Middle frontal gyrus (tissue), 1 donor: ENCODE results near the gene HIVEP3.

Experiments used
- DNase-seq: peaks from one replicate; pipeline ENCODE4 v3.0.0-alpha.2; 2015; ENCODE audit warnings: low spot score; ENCODE audit errors: extremely low spot score

HIVEP3 gene

DNA sequence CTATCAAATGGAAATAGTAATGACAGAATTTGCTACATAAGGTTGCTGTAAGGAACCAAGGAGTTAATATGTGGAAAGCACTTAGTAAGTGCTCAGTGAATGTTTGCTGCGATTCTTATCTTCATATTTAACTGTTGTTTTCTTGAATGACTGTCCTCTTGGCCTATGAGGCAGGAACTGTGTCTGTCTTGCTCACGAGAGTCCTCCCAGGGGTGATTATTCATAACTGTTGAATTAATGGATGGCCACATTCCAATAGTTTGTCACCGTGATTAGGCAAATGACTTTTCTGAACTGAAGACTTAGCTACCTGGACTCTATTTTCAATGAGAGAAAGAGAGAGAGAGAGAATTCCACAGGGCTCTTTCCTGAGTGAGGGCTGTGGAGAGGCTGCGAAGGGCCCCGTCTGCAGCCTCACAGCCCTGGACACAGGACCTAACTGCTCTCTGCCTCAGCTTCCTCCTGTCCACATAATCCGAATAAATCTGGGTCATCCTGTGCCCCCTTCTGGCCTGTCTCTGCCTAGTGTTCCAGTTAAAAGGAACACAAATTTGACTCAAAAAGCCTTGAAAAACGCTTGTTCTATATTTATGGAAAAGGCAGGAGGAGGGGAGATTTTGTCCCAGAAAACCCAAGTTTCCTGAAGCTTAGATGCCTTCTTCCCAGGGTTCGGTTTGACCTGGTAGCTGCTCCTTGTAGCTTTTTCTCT is 442.7 kb downstream of the HIVEP3 start:
- no peak for DNase-seq

DNA sequence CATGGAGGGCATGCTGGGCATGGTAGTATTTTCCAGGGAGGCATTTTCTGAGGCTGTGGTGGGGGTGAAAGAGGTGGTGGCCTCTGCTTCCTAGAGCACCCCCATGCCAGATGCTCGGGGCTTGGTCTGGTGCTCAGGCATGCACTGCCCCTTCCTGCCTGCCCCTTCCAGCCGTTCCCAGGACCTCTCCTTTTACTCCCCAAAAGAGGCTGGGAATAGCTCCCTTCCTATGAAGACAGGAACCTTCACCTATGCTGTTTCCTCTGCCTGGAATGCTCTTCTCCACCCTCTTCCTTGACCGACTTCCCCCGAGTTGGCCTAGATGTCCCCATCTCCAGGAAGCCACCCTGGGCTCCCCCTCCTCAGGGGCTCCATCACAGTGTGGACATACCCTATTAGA is 443.4 kb downstream of the HIVEP3 start:
- DNase-seq = no peak

DNA sequence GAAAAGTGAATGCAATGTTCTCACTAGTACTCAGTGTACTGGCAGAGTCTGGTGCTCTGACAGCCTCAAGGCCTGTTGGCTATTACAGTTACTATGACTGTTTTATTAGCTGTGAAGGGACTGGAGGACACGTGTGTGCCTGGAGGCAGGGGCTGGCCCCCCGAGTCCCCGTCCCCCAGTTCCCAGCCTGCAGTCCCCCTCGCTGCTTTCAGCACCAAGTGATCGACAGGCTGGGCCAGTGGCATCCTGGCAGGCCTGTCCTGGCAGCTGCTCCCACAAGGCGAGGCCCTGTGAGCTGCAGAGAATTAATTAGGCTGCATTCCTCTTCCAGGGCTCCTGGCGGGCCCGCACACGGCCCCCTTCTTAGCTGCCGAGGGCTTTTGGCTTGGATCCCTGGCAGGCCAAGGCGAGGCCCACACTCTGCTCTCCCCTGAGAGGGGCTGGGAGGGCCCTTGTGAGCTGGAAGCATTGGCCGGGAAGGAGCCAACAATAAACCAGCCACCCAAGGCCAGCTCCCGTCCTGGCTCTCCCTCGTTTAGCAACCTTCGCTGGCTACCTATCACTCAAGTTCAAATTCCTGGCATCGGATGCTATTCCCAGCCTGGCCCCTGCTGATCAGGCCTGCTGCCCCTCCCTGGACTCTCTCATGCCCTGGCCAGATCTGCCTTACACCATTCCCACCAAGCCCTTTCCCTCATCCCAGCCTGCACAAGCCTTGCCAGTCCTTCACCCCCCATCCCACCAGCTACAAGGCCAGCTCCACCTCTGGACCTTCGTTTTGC is 444.0 kb downstream of the HIVEP3 start:
- no peak for DNase-seq

DNA sequence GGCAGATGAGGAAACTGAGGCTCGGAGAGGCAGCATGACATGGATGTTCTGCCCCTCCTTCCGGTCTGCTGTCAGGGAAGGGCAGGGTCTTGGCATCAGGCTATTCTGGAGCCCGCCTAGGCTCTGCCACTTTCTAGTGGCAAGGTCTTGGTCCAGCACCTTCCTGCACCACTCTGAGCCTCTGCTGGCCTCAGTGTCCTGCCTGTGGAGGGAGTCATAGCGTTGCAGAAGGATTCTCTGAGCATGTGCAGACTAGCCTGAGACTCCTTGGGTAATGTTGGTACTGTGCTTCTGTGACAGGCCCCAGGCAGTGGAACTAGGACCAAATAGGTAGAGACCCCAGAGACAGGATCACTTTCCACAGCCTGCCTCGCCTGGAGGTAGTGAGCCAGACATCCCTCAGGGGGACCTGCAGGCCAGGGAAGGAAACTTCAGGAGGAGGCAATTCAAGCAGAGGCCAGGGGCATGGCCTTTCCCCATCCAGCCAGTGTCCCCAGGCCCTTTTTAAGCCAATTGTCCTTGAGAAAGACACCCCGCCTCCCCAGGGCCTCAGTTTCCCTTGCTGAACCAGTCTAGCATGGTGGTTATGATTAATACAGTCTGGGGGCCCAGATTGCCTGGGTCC is 444.9 kb downstream of the HIVEP3 start:
- DNase-seq = no peak

DNA sequence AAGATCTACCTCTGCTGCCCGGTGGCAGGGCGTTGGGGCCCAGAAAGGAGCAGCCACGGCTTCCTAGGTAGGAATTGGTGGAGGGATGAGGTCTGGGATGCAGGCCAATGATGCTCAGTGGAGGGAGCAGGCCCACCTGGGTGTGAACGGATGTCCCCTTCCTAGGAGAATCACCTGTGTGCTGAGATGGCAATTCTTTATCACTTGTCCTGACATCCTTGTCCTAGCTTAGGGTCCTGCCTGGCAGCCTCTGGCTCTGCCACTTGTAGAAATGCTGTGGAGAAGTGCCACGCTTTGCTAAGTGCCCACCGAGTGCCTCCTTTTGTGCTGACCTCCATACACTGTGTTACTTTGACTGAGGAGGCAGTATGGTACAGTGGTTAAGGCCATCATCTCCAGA is 447.1 kb downstream of the HIVEP3 start:
- no peak for DNase-seq

DNA sequence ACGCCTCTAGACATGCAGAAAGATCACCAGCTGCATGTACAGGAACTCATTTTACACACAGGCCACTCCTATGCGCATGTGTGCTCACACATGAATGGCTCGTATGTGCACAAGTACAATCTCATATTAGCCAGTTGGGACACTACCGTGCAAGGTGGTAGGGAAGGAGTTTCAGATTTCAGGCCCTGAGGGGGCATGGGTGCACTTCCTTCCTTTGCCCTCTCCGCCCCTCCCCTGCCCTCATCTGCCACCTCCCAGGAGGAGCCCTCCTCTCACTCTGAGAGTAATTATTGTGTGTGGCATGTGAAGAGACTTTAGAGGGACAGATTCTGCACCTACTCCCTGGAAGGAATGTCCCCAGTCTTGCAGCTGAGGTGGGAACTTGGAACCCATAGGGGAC is 449.0 kb downstream of the HIVEP3 start:
- DNase-seq = no peak

DNA sequence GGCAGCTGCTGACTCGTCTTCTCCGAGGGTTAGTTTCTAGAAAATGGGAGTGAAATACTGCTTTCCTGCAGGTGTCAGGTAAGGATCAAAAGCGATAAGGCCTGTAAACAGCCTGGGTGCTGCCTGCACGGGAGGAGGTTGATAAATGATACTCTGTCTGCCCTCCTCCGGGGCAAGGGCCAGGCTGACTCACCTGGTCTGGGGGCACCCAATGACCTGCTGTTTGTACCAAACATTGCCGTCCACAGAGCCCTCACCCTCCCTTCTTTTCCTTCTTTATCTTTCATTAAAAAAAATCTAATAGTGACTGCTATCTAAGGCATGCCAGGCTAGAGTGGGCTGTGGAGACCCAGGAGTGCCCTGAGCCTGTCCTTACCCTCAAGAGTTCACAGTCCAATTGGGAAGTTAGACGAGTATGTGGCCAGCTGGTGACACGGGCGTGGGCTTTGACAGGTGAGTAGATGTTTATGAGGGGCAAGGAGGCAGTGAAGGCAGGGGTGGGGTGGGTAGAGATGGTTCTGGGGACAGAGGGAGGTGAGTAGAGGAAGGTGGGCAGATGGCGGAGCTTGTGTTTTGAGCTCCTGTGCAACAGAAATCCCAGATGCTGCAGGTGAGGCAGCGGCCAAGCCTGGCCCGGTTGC is 450.5 kb downstream of the HIVEP3 start:
- DNase-seq = no peak

DNA sequence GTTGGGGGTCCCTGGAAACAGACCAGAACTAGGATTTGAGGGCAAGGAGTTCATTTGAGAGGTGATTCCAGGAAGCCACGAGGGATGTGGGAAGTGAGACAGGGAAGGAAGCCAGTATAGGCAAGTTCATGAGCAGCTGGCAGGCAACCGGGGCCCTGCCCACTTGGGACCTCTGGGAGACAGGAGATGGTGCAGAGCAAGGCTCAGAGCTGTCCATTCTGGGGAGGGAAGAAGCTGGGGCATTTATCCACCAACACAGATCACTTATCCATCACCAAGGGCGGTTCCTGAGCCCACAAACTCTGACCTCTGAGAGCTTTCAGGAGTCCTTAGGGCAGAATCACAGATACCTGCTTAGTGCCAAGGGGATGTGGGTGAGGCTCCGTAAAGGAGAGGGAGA is 451.0 kb downstream of the HIVEP3 start:
- DNase-seq = no peak

DNA sequence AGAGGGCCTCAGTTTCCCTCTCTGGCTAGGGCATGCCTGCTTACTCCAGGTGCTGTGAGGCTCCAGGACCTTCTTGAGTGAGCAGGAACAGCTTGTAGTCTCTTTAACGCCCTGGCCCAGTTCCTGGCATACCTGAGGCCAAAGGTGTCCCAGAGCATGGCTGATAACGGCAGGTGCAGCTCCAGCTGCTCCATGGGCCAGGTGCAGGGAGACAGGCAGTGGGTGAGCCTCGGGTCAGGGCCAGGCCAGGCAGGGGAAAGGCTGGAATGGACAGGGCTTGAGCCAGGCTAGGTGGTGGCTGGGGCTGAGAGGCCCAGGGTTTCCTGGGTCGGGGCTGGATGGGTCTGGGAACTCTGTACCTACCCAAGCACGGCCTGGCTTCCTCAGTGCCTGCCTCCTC is 452.6 kb downstream of the HIVEP3 start:
- DNase-seq = no peak

DNA sequence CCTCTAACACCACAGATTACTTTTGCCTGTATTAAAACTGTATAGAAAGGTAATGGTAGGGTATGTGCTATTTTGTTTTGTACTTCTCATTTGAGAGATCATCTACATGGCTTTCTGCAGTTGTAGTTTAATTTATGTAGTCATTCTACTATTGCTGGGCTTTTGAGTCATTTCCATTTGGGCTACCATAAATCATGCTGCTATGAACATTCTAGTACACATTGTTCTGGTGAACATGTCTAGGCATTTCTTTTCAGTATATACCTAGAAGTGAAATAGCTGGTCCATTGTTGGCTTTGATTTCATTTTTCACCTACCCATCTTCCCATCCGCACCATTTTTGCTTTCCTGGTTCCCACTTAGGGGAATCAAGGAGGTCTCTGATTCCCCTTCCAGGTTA is 453.0 kb downstream of the HIVEP3 start:
- DNase-seq = no peak

DNA sequence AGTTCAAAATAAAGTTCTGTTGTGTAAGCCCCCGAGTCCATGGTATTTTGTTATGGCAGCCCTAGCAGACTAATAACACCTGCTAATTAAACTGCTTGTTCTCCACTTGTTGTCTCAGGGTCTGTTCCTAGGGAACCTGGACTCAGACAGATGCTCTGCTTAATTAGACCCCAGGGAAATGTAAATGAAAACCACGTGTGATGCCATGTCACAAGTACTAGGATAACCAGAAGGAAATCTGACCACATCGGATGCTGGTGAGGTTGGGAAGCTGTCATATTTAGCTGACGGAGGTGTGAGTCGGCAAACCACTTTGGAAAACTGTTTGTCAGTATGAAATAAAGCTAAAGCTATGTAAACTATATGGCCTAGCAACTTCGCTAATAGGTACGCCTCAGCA is 453.8 kb downstream of the HIVEP3 start:
- no peak for DNase-seq

DNA sequence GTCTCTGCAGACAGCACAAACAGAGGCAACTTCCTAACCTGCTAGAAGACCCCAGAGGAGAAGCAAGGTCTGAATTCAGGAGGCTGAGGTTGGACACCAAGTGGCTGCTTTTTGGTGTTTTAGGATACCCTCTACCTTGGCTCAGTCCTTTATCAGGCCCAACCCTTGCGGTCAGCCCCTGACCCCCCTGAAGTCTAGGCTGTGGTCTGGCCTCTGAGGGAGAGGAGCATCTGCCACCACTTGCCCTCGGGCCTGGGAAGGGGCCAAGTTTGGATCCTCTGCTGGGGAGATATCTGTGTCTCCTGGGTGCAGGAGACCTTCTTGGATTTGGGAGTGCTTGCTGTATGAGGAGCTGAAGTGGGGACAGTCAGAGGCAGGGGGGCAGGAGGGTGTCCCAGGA is 455.2 kb downstream of the HIVEP3 start:
- DNase-seq = no peak

DNA sequence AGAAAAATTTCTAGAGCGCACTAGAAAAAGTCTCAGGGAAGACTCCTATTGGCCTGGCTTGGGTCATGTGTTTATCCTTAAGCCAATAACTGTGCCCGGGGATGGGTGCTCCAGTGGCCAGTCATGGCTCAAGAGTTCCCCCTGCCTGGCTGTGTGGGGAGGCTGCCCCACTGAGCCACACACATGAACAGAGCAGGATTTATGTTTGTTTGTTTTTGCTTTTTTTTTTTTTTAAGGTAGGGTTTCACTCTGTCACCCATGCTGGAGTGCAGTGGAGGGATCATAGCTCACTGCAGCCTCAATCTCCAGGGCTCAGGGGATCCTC is 456.1 kb downstream of the HIVEP3 start:
- no peak for DNase-seq

DNA sequence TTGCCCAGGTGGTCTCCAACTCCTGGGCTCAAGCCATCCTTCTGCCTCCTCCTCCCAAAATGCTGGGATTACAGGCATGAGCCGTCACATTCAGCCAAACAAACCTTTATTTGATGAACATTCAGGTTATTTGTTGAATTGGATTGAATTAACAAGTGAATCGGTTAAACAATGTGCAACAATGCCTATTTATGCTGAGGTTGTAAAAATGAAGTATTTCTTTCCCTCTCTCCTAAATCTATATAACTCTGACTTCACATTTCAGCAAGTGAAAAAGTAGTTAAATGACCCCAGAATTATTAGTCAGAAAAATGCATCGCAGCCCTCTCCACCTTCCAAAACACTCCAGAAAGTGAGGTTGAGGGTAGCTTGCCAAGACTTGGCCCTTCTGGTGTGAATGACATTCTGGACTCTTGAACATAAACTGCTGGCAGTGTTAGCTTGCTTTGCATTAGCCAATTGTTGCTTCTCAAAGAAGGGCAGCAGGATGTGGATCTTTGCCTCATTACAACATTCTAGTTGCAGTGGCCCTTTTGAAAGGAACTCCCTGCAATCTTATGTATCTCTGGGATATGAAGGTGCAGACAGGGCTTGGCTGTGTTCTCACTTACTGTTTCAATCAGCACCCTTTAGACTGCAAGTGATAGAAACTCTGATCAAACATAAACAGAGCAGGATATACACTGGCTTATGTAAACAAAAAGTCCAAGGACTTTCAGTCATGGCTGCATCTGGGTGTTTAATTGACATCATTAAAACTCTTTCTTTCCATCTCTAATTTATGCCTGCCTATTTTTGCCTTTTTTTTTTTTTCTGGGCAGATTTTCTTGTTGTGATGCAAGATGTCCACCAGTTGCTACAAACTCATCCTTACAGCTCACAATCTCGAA is 456.7 kb downstream of the HIVEP3 start:
- no peak for DNase-seq

DNA sequence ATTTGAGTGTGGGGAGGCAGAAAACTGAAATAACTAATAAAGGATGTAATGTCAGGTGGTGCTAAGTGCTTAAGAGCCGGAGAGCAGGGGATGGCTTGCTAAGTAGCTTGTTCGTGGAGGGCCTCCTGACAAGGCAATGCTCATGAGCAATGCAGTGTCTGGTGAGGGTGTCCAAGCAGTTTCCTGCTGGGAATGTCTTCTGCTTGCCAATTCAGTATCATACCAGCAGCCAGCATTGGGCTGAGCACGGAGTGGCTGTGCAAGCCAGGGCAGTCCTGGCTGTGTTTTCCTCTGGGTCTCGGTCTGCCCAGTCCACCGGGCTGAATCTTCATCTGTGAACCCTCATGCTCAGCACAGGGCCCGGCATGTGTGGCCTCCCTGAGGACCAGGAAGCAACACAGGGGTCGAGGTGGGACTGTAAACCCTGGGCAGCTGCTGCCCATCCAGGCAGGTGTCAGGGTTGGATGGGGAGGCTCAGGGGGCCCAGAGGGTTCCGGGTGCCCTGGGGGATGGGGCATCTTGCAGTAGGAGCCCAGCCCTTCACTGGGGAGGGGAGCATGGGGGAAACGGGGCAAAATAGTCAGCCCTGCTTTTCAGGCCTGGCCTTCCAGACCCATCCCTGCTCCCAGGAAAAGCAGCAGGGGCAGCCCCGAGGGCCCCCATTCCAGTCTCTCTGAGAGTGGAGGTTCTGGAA is 461.7 kb downstream of the HIVEP3 start:
- no peak for DNase-seq
